Measurements from ENCODE around the gene PCP4.
"Not testable (repeated sequence)": the region's sequence is repeated elsewhere in the genome, so short reads cannot be mapped to it uniquely, and the experiment has no call there.

Gene PCP4

GRCh38 chr21:39874206-39874605, 7.0 kb downstream of the PCP4 start:
- TF ChIP-seq FOXP2 (optimal IDR thresholded peaks at IDR 0.05; ENCODE audit: control extremely low read depth, extremely low read length, insufficient read depth): no peak
- TF ChIP-seq POLR2AphosphoS5 (IDR thresholded peaks at IDR 0.05; ENCODE audit: borderline replicate concordance, low read depth, low read length): no peak
- TF ChIP-seq EZH2 (IDR thresholded peaks at IDR 0.05): no peak
- Histone ChIP-seq H3K4me3 (no peak overlapping the region), H3K36me3 (ENCODE audit: insufficient read depth, low read length) (no peaks in the 10 kb centered on the region), H3K9me3 (ENCODE audit: low read depth, low read length) (no peaks in the 10 kb centered on the region), H3K27ac (no peak overlapping the region), H3K9ac (ENCODE audit: insufficient read length) (no peak overlapping the region)
- DNase-seq (ENCODE audit: low read depth, low spot score): no peak

- no peak for DNase-seq (ENCODE audit: low read depth, low spot score)
- Histone ChIP-seq H3K4me3 (no peak overlapping the region), H3K27ac (no peak overlapping the region), H3K9me3 (ENCODE audit: low read depth, low read length) (no peaks in the 10 kb centered on the region), H3K36me3 (ENCODE audit: insufficient read depth, low read length) (no peaks in the 10 kb centered on the region), H3K9ac (ENCODE audit: insufficient read length) (no peak overlapping the region)
- TF ChIP-seq FOXP2 (optimal IDR thresholded peaks at IDR 0.05; ENCODE audit: control extremely low read depth, extremely low read length, insufficient read depth): no peak
- no peak for TF ChIP-seq POLR2AphosphoS5 (IDR thresholded peaks at IDR 0.05; ENCODE audit: borderline replicate concordance, low read depth, low read length)
- TF ChIP-seq EZH2 (IDR thresholded peaks at IDR 0.05): no peak
Observed at GRCh38 chr21:39874759-39875158, 7.5 kb downstream of the PCP4 start.

GRCh38 chr21:39881661-39882060, 14.4 kb downstream of the PCP4 start:
- Histone ChIP-seq H3K9ac (ENCODE audit: insufficient read length) (no peak overlapping the region), H3K4me3 (no peak overlapping the region), H3K9me3 (ENCODE audit: low read depth, low read length) (no peaks in the 10 kb centered on the region), H3K36me3 (ENCODE audit: insufficient read depth, low read length) (no peaks in the 10 kb centered on the region), H3K27ac (no peak overlapping the region)
- DNase-seq (ENCODE audit: low read depth, low spot score): no peak
- TF ChIP-seq EZH2 (IDR thresholded peaks at IDR 0.05) (peak; percentile 49), FOXP2 (optimal IDR thresholded peaks at IDR 0.05; ENCODE audit: control extremely low read depth, extremely low read length, insufficient read depth) (no peak)

GRCh38 chr21:39882151-39882838, 15.1 kb downstream of the PCP4 start:
- Histone ChIP-seq H3K4me3 (no peak overlapping the region), H3K9ac (ENCODE audit: insufficient read length) (no peak overlapping the region), H3K9me3 (ENCODE audit: low read depth, low read length) (no peaks in the 10 kb centered on the region), H3K27ac (no peak overlapping the region), H3K36me3 (ENCODE audit: insufficient read depth, low read length) (no peaks in the 10 kb centered on the region)
- TF ChIP-seq POLR2AphosphoS5 (IDR thresholded peaks at IDR 0.05; ENCODE audit: borderline replicate concordance, low read depth, low read length): no peak
- TF ChIP-seq FOXP2 (optimal IDR thresholded peaks at IDR 0.05; ENCODE audit: control extremely low read depth, extremely low read length, insufficient read depth): no peak
- TF ChIP-seq EZH2 (IDR thresholded peaks at IDR 0.05): no peak
- no peak for DNase-seq (ENCODE audit: low read depth, low spot score)

- no peak for TF ChIP-seq FOXP2 (optimal IDR thresholded peaks at IDR 0.05; ENCODE audit: control extremely low read depth, extremely low read length, insufficient read depth)
- no peak for TF ChIP-seq POLR2AphosphoS5 (IDR thresholded peaks at IDR 0.05; ENCODE audit: borderline replicate concordance, low read depth, low read length)
- no peak for TF ChIP-seq EZH2 (IDR thresholded peaks at IDR 0.05)
- no peak overlapping the region for H3K27ac ChIP-seq
- no peak overlapping the region for H3K9ac ChIP-seq (ENCODE audit: insufficient read length)
- no peak overlapping the region for H3K4me3 ChIP-seq
- H3K9me3 ChIP-seq (ENCODE audit: low read depth, low read length): no peaks in the 10 kb centered on the region
- no peaks in the 10 kb centered on the region for H3K36me3 ChIP-seq (ENCODE audit: insufficient read depth, low read length)
- DNase-seq (ENCODE audit: low read depth, low spot score): no peak
Observed at GRCh38 chr21:39882839-39883195, 15.6 kb downstream of the PCP4 start.

DNA sequence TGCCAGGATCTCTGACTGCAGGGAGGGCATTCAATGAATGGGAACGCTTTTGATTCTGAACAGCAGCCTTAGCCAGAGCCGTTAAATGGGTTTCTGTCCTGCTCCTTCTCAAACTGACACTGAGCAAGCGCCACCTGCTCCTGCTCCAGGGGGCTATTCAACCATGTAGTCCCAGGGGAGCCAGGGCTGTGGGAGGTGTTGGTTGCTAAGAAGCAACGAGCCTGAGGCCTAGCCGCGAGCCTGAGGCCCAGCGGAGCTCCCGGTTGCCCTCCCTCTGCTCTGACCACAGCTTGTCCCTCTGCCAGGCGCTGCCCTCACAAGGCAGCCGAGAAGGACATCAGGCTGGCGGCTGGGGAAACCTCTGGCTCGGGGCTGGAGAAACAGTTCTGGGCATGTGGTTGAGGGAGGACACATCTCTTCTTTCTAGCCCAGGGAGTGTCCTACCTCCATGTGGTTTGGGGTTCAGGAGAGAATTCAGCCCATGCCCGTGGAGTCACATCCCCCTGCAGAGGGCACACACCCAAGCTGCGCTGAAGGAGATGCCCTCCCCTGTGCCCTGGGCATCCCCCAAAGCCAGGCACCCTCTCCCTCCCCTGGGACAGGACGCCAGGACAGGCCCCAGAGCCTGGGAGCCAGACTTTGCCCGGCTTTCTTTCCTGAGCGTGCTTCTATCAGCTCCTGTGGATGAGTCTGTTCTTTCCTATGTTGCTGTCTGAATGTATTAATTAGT, 18.0 kb downstream of the PCP4 start:
- H3K36me3 ChIP-seq (ENCODE audit: insufficient read depth, low read length): no peaks in the 10 kb centered on the region
- H3K9me3 ChIP-seq (ENCODE audit: low read depth, low read length): no peaks in the 10 kb centered on the region
- H3K27ac ChIP-seq: no peak overlapping the region
- H3K9ac ChIP-seq (ENCODE audit: insufficient read length): no peak overlapping the region
- DNase-seq (ENCODE audit: low read depth, low spot score): no peak
- TF ChIP-seq EZH2 (IDR thresholded peaks at IDR 0.05) (no peak), FOXP2 (optimal IDR thresholded peaks at IDR 0.05; ENCODE audit: control extremely low read depth, extremely low read length, insufficient read depth) (no peak), POLR2AphosphoS5 (IDR thresholded peaks at IDR 0.05; ENCODE audit: borderline replicate concordance, low read depth, low read length) (no peak)
- H3K4me3 ChIP-seq: no peak overlapping the region

DNA sequence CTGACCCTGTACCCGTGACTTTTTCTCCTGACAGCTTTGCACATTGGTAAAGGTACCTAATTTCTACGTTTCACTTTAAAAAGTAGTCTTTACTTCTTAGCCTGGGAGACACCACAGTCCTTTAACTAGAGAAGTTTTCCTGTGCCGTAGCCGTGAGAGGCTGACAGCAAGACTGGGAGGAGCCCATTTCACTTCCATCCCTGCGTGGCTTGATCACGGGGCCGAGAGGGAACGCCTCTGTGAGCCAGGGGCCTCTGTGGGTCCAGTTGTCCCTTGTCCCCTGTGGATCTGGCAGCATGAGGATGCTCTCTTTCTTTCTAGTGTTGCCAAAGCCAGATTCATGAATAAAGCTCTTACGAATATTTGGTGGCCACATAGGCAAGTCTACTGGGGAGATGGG, 21.6 kb downstream of the PCP4 start:
- no peak overlapping the region for H3K4me3 ChIP-seq
- H3K9me3 ChIP-seq (ENCODE audit: low read depth, low read length): no peaks in the 10 kb centered on the region
- no peak for DNase-seq (ENCODE audit: low read depth, low spot score)
- no peak overlapping the region for H3K9ac ChIP-seq (ENCODE audit: insufficient read length)
- TF ChIP-seq EZH2 (IDR thresholded peaks at IDR 0.05): no peak
- no peak for TF ChIP-seq POLR2AphosphoS5 (IDR thresholded peaks at IDR 0.05; ENCODE audit: borderline replicate concordance, low read depth, low read length)
- TF ChIP-seq FOXP2 (optimal IDR thresholded peaks at IDR 0.05; ENCODE audit: control extremely low read depth, extremely low read length, insufficient read depth): no peak
- H3K27ac ChIP-seq: no peak overlapping the region
- no peaks in the 10 kb centered on the region for H3K36me3 ChIP-seq (ENCODE audit: insufficient read depth, low read length)

DNA sequence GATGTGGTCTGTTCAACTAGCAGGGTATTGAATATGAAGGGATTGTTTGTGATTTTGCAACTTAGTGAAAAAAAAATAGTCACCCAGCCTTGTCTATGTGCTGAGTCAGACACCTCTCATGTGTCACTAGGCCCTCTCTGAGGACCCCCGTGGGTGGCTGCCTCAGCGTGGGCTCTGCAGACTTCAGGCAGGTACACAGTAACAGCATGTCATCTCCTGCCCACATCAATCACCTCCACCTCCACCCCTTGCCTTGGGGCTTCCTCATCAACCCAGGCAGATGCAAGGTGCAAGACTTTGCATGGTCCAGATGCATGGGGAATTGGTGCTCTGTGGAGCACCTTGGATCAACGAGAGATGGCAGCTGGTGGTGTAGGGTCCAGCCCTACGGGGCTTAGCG, 23.9 kb downstream of the PCP4 start:
- no peak for DNase-seq (ENCODE audit: low read depth, low spot score)
- H3K4me3 ChIP-seq: no peak overlapping the region
- H3K36me3 ChIP-seq (ENCODE audit: insufficient read depth, low read length): no peaks in the 10 kb centered on the region
- no peaks in the 10 kb centered on the region for H3K9me3 ChIP-seq (ENCODE audit: low read depth, low read length)
- H3K27ac ChIP-seq: no peak overlapping the region
- H3K9ac ChIP-seq (ENCODE audit: insufficient read length): no peak overlapping the region
- TF ChIP-seq EZH2 (IDR thresholded peaks at IDR 0.05): no peak
- TF ChIP-seq POLR2AphosphoS5 (IDR thresholded peaks at IDR 0.05; ENCODE audit: borderline replicate concordance, low read depth, low read length): no peak
- no peak for TF ChIP-seq FOXP2 (optimal IDR thresholded peaks at IDR 0.05; ENCODE audit: control extremely low read depth, extremely low read length, insufficient read depth)

GRCh38 chr21:39891863-39892262, 24.6 kb downstream of the PCP4 start:
- H3K9me3 ChIP-seq (ENCODE audit: low read depth, low read length); H3K27ac ChIP-seq; H3K9ac ChIP-seq (ENCODE audit: insufficient read length); H3K36me3 ChIP-seq (ENCODE audit: insufficient read depth, low read length); H3K4me3 ChIP-seq; DNase-seq (ENCODE audit: low read depth, low spot score): not testable (repeated sequence)
